SK-N-MC (cell line): ENCODE data around the gene SCTR.

Source experiments
- DNase-seq: peaks from one replicate; pipeline ENCODE4 v3.0.0-alpha.2; 2011; ENCODE audit warnings: low read depth, low spot score
- H3K27ac ChIP-seq: fragments of 200-600 bp; sonication (generic); 2 replicates; pipeline ENCODE4 v1.5.1; 2016; ENCODE audit warnings: mixed run types
- H3K36me3 ChIP-seq: fragments of 200-600 bp; sonication (generic); 2 replicates; pipeline ENCODE4 v1.6.1; 2017; ENCODE audit warnings: antibody characterized with exemption, low read length, mixed read lengths; ENCODE audit not compliant: insufficient read depth
- H3K4me3 ChIP-seq: fragments of 200-600 bp; sonication (generic); 2 replicates; pipeline ENCODE4 v1.5.1; 2016
- H3K9ac ChIP-seq: fragments of 200-600 bp; sonication (generic); 2 replicates; pipeline ENCODE4 v1.8.0; 2017; ENCODE audit warnings: mixed run types, mixed read lengths; ENCODE audit not compliant: insufficient read length
- H3K9me3 ChIP-seq: fragments of 200-600 bp; sonication (generic); 2 replicates; pipeline ENCODE4 v1.6.1; 2017; ENCODE audit warnings: low read depth, mild to moderate bottlenecking, antibody characterized with exemption, low read length, moderate library complexity, mixed read lengths
- EZH2 ChIP-seq: fragments of 200-600 bp; sonication (generic); IDR thresholded peaks from one replicate; pipeline ENCODE4 v1.6.1; 2017; ENCODE audit warnings: antibody characterized with exemption
- FOXP2 ChIP-seq: optimal IDR thresholded peaks from 2 replicates; pipeline ENCODE3; 2011; ENCODE audit warnings: mild to moderate bottlenecking, moderate library complexity; ENCODE audit not compliant: insufficient read depth; ENCODE audit errors: extremely low read length, control extremely low read depth
- POLR2AphosphoS5 ChIP-seq: IDR thresholded peaks from 2 replicates; pipeline ENCODE4 v1.6.1; 2012; ENCODE audit warnings: mild to moderate bottlenecking, low read depth, low read length, borderline replicate concordance

SCTR gene

GRCh38 chr2:119487434-119488244, 36.6 kb downstream of the SCTR start:
- TF ChIP-seq EZH2 (no peak), POLR2AphosphoS5 (no peak), FOXP2 (no peak)
- Histone ChIP-seq H3K9ac (no peak overlapping the region), H3K27ac (no peak overlapping the region), H3K36me3 (no peaks in the 10 kb centered on the region), H3K4me3 (no peak overlapping the region), H3K9me3 (no peaks in the 10 kb centered on the region)
- no peak for DNase-seq

- H3K9ac ChIP-seq, result no peak overlapping the region
- no peak overlapping the region for H3K4me3 ChIP-seq
- H3K9me3 ChIP-seq, result no peaks in the 10 kb centered on the region
- DNase-seq, result no peak
- no peak overlapping the region for H3K27ac ChIP-seq
- TF ChIP-seq POLR2AphosphoS5 (no peak), FOXP2 (no peak), EZH2 (no peak)
- H3K36me3 ChIP-seq, result no peaks in the 10 kb centered on the region
These were observed 37.4 kb downstream of the SCTR start for GRCh38 chr2:119486886-119487285.

- no peak overlapping the region for H3K4me3 ChIP-seq
- DNase-seq, result no peak
- no peak for TF ChIP-seq FOXP2
- TF ChIP-seq EZH2, result no peak
- no peak for TF ChIP-seq POLR2AphosphoS5
- no peak overlapping the region for H3K9ac ChIP-seq
- no peaks in the 10 kb centered on the region for H3K9me3 ChIP-seq
- H3K27ac ChIP-seq, result no peak overlapping the region
- no peaks in the 10 kb centered on the region for H3K36me3 ChIP-seq
These were observed 38.0 kb downstream of the SCTR start for GRCh38 chr2:119486196-119486827.

GRCh38 chr2:119485336-119486110, 38.8 kb downstream of the SCTR start:
- Histone ChIP-seq H3K9me3 (no peaks in the 10 kb centered on the region), H3K4me3 (no peak overlapping the region), H3K9ac (no peak overlapping the region), H3K36me3 (no peaks in the 10 kb centered on the region), H3K27ac (no peak overlapping the region)
- no peak for DNase-seq
- TF ChIP-seq EZH2 (no peak), FOXP2 (no peak), POLR2AphosphoS5 (no peak)

- H3K9me3 ChIP-seq, result no peaks in the 10 kb centered on the region
- DNase-seq, result no peak
These were observed 39.4 kb downstream of the SCTR start for GRCh38 chr2:119484834-119485233.

GRCh38 chr2:119483896-119484718, 40.2 kb downstream of the SCTR start:
- no peak for DNase-seq
- H3K9me3 ChIP-seq, result no peaks in the 10 kb centered on the region
- TF ChIP-seq POLR2AphosphoS5, result no peak
- TF ChIP-seq FOXP2, result no peak
- TF ChIP-seq EZH2, result no peak
- no peak overlapping the region for H3K9ac ChIP-seq
- H3K27ac ChIP-seq, result no peak overlapping the region
- no peak overlapping the region for H3K4me3 ChIP-seq
- H3K36me3 ChIP-seq, result no peaks in the 10 kb centered on the region

More at GRCh38 chr2:119484834-119485233, 39.4 kb downstream of the SCTR start:
- Histone ChIP-seq H3K4me3 (no peak overlapping the region), H3K36me3 (no peaks in the 10 kb centered on the region), H3K9ac (no peak overlapping the region), H3K27ac (no peak overlapping the region)
- TF ChIP-seq FOXP2 (no peak), EZH2 (no peak), POLR2AphosphoS5 (no peak)

- Histone ChIP-seq H3K9me3 (no peaks in the 10 kb centered on the region), H3K27ac (no peak overlapping the region), H3K36me3 (no peaks in the 10 kb centered on the region), H3K4me3 (no peak overlapping the region), H3K9ac (no peak overlapping the region)
- TF ChIP-seq EZH2 (no peak), POLR2AphosphoS5 (no peak), FOXP2 (no peak)
- no peak for DNase-seq
These were observed 40.9 kb downstream of the SCTR start for GRCh38 chr2:119483395-119483753.
